NCI-H1105 treated with DMSO at 0.1 percent for 48 hours (cell line): ENCODE data around the gene ERVH48-1.
"Not testable (repeated sequence)": the region's sequence is repeated elsewhere in the genome, so short reads cannot be mapped to it uniquely, and the experiment has no call there.

Experiments
- DNase-seq: peaks from one replicate; lab custom pipeline; 2025; lab: John Stamatoyannopoulos, UW

The ERVH48-1 gene

GRCh38 chr21:42939582-42940413, 14.4 kb upstream of the ERVH48-1 start:
- DNase-seq = no peak

GRCh38 chr21:42938606-42938995, 13.2 kb upstream of the ERVH48-1 start:
- not testable (repeated sequence) for DNase-seq

DNA sequence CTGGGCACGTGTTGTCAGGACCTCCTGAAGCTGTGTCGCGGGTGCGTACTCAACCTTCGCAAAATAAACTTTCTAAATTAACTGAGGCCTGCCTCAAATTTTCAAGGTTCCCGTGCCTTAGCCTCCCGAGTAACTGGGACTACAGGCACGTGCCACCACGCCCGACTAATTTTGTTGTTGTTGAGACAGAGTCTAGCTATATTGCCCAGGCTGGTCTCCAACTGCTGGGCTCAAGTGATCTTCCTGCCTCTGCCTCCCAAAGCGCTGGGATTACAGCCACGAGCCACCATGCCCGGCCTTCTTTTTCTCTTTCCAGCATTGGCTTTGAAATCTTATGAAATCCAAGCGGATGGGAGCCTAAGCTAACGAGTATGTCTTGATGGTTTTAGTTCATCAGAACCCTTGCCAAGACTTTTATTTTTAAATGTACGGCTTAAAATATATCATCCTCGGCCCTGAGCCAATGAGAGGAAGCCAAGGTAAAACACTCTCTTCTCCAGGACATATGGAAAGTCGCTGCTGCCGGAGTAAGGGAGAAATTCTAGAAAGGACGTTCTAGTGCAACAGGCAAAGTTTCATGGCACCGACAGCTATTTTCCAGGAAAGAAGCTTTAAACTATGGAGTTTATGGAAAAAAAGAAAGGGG, 12.7 kb upstream of the ERVH48-1 start:
- DNase-seq = no peak

DNA sequence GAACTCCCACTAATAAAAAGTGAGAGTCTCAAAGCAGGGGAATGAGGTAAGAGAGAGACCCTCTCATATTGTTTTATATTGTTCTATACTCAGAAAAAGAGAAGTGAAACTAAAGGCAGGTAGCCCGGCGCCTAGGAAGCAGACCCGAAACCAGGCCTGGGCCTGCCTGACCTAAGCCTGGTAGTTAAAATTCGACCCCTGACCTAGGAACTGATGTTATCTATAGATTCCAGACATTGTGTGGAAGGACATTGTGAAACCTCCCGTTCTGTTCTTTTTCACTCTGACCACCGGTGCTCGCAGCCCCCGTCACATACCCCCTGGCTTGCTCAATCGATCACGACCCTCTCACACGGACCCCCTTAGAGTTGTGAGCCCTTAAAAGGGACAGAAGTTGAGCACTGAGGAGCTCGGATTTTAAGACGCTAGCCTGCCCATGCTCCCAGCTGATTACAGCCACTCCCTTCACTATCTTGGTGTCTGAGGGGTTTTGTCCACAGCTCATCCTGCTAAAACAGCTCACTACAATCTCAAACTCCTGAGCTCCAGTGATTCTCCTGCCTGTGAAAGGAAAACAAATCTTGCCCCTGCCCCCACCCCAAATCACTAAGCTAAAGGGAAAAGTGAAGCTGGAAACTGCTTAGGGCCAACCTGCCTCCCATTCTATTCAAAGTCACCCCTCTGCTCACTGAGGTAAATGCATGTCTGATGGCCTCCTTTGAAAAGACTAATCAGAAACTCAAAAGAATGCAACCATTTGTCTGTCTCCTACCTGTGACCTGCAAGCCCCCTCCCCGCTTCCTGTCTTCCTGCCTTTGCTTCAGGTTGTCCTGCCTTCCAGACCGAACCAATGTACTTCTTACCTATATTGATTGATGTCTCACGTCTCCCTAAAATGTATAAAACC, 11.9 kb upstream of the ERVH48-1 start:
- not testable (repeated sequence) for DNase-seq

DNA sequence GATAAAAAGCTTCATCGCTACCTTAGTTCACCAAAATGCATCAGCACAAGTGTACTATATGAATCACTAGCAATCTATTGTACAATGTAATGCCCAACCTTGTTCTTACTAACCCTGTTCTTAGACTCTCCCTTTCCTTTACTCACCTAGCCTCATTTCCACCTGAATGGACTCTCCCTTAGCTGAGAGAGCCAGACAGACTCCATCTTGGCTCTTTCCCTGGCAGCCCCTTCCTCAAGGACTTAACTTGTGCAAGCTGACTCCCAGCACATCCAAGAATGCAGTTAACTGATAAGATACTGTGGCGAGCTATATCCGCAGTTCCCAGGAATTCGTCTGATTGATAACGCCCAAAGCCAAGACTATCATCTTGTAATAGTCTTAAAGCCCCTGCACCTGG, 10.9 kb upstream of the ERVH48-1 start:
- not testable (repeated sequence) for DNase-seq

GRCh38 chr21:42933973-42934372, 8.5 kb upstream of the ERVH48-1 start:
- DNase-seq = not testable (repeated sequence)

GRCh38 chr21:42933137-42933970, 7.9 kb upstream of the ERVH48-1 start:
- DNase-seq = not testable (repeated sequence)

DNA sequence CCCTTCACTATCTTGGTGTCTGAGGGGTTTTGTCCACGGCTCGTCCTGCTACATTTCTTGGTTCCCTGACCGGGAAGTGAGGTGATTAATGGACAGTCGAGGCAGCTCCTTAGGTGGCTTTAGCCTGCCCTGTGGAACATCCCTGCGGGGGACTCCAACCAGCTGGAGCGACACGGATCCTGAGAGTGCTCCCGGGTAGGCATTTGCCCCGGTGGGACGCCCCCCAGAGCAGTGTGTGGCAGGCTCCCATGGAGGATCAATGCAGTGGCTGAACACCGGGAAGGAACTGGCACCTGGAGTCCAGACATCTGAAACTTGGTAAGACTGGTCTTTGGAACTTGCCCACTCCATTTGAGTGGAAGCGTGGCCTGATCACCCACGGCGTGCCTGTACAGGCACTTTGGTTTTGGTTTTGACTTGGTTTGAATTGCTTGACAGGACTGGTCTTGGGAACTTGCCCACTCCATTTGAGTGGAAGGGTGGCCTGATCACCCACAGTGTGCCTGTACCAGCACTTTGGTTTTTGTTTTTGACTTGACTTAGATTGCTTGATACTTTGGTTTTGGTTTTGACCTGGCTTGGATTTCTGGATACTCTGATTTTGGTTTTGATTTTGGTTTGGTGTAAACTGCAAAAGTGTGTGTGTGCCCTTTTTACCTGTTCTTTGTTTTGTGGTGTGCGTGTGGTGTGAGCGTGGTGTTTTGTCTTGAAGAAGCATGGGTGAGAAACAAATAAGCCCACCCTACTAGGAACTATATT, 7.1 kb upstream of the ERVH48-1 start:
- not testable (repeated sequence) for DNase-seq

DNA sequence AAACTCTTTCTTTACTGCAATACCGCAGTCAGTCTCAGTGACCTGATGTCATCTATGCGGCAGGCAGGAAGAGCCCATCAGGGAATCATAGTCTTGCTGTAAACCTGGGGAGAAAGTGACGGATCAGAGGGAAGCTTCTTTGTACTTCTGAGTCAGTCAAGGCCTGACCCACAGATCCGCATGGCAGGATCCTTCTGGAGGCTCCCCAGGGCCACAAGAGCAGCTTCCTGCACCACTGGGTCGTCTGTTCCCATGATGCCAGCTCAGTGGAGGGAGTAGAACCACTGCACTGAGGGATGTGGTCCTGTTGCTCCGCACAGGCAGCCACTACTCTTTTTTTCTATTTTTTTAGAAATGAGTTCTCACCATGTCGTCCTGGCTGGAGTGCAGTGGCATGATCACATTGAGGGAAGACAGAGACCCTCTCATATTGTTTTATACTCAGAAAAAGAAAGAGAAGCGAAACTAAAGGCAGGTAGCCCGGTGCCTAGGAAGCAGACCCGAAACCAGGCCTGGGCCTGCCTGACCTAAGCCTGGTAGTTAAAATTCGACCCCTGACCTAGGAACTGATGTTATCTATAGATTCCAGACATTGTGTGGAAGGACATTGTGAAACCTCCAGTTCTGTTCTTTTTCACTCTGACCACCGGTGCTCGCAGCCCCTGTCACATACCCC, 6.3 kb upstream of the ERVH48-1 start:
- DNase-seq = no peak

- DNase-seq = no peak
These were observed 4.5 kb upstream of the ERVH48-1 start for GRCh38 chr21:42929969-42930368.

GRCh38 chr21:42927474-42928200, 2.2 kb upstream of the ERVH48-1 start:
- DNase-seq = not testable (repeated sequence)

GRCh38 chr21:42924433-42924751, 1.0 kb downstream of the ERVH48-1 start:
- DNase-seq = no peak

DNA sequence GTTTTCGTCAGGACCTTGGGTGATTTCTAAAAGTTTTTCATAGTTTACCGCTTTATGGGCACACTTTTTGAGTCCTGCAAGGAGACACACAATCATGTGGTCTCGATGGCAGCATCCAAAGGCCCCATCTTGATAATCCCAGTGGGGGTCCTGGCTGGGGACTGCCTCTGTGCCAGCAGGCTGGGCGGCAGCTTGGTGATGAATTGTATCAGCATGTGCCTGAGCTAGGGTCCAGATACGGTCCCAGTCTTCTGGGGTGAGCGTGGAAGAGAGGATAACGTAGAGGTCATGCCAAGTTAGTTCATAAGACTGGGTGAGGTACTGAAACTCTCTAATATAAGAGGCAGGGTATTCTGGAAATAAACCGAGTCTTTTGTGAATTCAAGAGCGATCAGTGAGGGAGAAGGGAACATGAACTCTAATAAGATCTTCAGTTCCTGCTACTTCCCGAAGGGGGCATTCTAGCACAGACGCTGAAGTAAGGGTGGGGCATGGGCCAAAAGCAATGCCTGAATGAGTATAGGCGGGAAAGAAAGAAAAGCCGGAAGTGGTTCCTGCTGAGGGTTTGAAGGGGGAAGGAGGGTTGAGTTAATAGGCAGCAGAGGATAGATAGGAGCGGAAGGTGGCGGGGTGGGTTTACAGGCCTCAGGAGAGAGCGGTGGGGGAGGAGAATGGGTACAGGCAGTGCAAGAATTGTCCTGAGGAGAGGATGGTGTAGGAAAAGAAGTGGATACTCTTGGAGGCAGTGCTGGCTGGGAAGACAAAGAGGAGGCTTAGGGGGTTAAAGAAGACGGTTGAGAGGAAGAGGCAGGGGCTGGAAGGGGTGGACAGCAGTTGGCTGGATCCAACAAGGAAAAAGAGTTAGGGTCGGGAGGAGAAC, 1.6 kb downstream of the ERVH48-1 start:
- DNase-seq = peak; percentile 85

- no peak for DNase-seq
These were observed 2.5 kb downstream of the ERVH48-1 start for GRCh38 chr21:42922918-42923317.

DNA sequence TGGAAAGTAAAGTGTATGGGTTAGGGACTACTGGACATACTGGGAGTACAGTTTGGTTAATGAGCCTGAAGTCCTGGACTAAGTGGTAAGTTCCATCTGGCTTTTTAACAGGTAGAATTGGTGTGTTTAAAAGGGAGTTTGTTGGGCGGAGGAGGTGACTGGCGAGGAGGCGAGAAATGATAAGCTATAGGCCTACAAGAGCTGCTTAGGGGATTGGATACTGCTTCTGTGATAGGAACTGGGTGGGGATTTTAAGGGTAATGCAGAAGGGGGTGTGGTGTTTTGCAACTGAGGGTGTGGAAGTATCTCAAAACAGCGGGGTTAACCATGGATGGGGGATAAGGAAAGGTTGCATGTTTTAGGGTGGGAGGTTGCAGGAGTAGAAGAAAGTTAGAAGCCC, 3.5 kb downstream of the ERVH48-1 start:
- no peak for DNase-seq

- no peak for DNase-seq
These were observed 7.1 kb downstream of the ERVH48-1 start for GRCh38 chr21:42918291-42918690.

DNA sequence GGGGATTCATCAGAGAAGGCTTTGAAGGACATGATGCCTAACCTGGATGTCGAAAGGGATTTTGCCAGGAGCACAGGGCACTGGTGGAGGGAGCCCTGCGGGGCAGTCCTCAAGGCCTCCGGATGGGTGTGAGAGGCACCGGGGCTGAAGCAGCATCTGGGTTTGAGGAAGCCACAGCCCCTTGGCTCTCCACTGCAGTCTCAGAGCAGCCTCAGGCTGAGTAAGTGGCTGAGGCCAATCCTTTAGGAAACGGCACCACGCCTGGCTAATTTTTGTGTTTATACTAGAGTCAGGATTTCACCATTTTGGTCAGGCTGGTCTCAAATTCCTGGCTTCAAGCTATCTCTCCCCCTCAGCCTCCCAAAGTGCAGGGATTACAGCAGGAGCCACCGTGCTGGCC, 12.0 kb downstream of the ERVH48-1 start:
- no peak for DNase-seq

- DNase-seq = not testable (repeated sequence)
These were observed 13.5 kb downstream of the ERVH48-1 start for GRCh38 chr21:42911920-42912319.

GRCh38 chr21:42908484-42908883, 16.9 kb downstream of the ERVH48-1 start:
- not testable (repeated sequence) for DNase-seq
